DLD1 (cell line): ENCODE data around the gene FAM149B1.

Experiments used
- in situ Hi-C: cut with HindIII; loops from 2 replicates; pipeline ENCODE4 v1.10.0; 2017; ENCODE audit warnings: low sequenced_read_pairs

Gene FAM149B1

DNA sequence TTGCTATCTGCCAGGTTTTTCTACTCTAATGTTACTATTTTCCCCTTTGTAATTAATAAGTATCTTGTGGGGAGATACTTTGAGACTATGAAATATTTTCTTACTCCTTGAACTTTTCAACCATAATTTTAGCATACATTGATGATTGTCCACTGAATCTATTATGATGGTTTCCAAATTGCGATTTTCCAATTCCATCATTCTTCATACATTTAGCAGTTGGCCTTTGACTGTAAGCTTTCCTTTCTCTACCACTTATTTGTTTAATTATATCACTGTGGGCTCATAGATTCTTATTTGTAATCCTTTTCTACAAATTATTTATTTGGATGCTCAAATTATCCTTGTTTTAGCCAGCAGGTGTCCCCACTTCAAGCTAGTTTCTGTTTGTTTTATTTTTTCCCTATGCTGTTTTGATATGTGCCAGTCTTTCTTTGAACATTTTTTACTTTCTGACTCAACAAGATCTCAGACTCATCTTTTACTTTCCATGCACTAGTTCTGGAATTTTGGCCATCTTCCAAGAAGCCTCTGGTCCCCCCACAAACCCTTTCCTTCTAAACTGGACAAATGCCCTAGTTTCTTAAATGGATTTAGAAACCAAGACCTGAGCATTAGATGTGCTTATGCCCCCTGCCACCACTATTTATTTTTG is 95.9 kb downstream of the FAM149B1 start:
- in situ Hi-C loops: no loop called here

GRCh38 chr10:73264423-73264822 is 96.5 kb downstream of the FAM149B1 start:
- in situ Hi-C loops: no loop called here

- in situ Hi-C loops: no loop called here
These were observed 113.2 kb downstream of the FAM149B1 start for GRCh38 chr10:73281097-73281496.

- in situ Hi-C loops: no loop called here
These were observed 119.5 kb downstream of the FAM149B1 start for GRCh38 chr10:73287441-73287840.

GRCh38 chr10:73289958-73290357 is 122.0 kb downstream of the FAM149B1 start:
- in situ Hi-C loops: no loop called here

DNA sequence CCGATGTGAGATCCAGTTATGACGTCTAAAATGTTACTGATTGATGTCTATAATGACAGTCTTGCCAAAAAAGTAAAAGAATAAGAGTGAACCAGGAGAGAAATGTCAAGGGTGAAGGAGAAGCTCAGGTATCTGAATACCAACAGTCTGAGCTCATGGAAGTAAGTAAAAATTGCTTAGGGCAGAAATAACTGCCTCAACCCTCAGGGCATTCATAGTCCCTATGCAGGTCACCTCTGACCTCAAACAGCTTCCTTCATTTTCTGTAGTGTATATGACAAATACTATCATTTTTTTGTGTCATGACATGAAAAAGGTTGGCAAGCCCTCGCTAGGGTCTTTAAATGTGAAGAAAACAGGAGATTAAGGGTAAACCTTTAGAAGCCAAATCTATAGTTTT is 125.5 kb downstream of the FAM149B1 start:
- in situ Hi-C loops: no loop called here
